Activated CD4-positive, alpha-beta T cell treated with anti-CD3 and anti-CD28 coated beads for 36 hours (primary cell): Measurements from ENCODE around the gene ADD3. TPM values are rescaled to one million over a fixed set of nuclear protein-coding genes. Genes with fewer than 3 reads are reported as not detected.

Experiments
- ATAC-seq: fragments of 200-7000 bp; cut with Tn5 transposase; one replicate; pipeline ENCODE4 v1.10.0; 2021; ENCODE audit warnings: mild to moderate bottlenecking, moderate library complexity
- CTCF ChIA-PET: fragments of 350-600 bp; sonication (Branson Sonifier 250); formaldehyde crosslinking; loops from one replicate; lab custom pipeline; 2021; ENCODE audit warnings: antibody characterized with exemption; lab: Charles Lee
- POLR2A ChIA-PET: fragments of 350-600 bp; sonication (Branson Sonifier 250); formaldehyde crosslinking; loops from one replicate; lab custom pipeline; 2021; ENCODE audit warnings: antibody characterized with exemption, inconsistent platforms; lab: Charles Lee
- DNase-seq: peaks from one replicate; pipeline ENCODE4 v3.0.0-alpha.2; 2020
- H3K27ac Mint-ChIP-seq: one replicate; pipeline ENCODE4 v1.8.0; 2021; ENCODE audit warnings: mixed read lengths
- H3K27me3 Mint-ChIP-seq: one replicate; pipeline ENCODE4 v1.8.0; 2021; ENCODE audit warnings: mixed read lengths
- H3K36me3 Mint-ChIP-seq: one replicate; pipeline ENCODE4 v1.8.0; 2021; ENCODE audit warnings: low read depth, mixed read lengths
- H3K4me1 Mint-ChIP-seq: one replicate; pipeline ENCODE4 v1.8.0; 2021; ENCODE audit warnings: mixed read lengths
- H3K4me3 Mint-ChIP-seq: one replicate; pipeline ENCODE4 v1.8.0; 2021; ENCODE audit warnings: mild to moderate bottlenecking, moderate library complexity, mixed read lengths
- H3K9me3 Mint-ChIP-seq: one replicate; pipeline ENCODE4 v1.8.0; 2021; ENCODE audit warnings: low read depth, mixed read lengths
- intact Hi-C, 2 experiments: fragments of 100-400 bp; cut with DNase I in 1 of 2; cut with micrococcal nuclease in 1 of 2; formaldehyde crosslinking; loops; one replicate each; pipeline versions ENCODE4 v1.14.2 to v1.15.1; 2022 to 2024; cut with DNase I, micrococcal nuclease
- total RNA-seq, 2 experiments: library from RNA; stranded (reverse); gene quantifications; one replicate each; pipeline ENCODE4 v1.2.3, GENCODE V29; 2021

Gene ADD3
- total RNA-seq, 2 experiments from 2014 or later, result 72.5 to 101 TPM

DNA sequence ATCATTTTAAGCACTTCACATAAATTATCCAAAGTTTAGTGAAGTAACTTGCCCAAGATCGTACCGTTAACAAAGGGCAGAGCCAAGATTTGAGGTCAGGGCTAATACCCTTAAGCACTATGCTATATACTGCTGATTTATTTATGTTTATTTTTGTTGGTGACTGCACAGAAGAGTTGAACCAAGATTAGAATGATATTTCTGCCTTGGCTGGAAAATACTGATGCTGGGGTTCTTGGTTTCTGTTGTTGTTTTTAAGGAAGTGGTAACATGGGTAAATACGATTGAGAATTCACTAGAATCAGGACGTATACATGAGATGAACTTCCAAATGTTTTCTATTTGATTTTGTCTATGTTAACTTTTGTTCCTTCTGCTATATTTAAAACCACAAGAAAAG, 9.3 kb downstream of the ADD3 start:
- H3K27ac Mint-ChIP-seq, result no peak overlapping the region
- H3K9me3 Mint-ChIP-seq, result no peaks in the 10 kb centered on the region

DNA sequence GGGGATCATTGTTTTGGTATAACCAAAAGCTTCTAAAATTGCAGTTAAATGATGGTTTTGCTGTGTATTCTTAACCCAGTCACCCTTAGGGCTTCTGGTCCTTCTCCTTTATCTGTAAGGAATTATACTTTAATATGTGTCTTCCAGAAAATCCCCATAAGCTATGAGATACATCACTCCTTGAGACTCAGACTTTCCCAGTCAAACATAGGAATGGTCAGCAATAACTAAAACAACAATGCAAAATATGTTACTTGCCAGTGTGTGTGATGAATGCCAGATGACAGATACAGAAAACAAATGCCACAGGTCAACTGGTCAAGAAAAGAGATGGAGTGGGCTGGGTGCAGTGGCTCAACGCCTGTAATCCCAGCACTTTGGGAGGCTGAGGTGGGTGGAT, 10.1 kb downstream of the ADD3 start:
- DNase-seq, result no peak
- intact Hi-C loops, result no loop called here
- Mint-ChIP-seq H3K36me3 (no peaks in the 10 kb centered on the region), H3K9me3 (no peaks in the 10 kb centered on the region), H3K4me3 (no peak overlapping the region), H3K27ac (no peak overlapping the region), H3K27me3 (no peaks in the 10 kb centered on the region), H3K4me1 (peaks cover 77% of the 10 kb centered on the region)
- no peak for ATAC-seq
- CTCF ChIA-PET, result interaction anchor here (1.1 kb wide), 1 partner anchor 50 kb away, joined by 3 read pairs; no protein-coding TSS in a partner anchor
- POLR2A ChIA-PET, result no interaction called here

More for the DNA sequence above, 9.3 kb downstream of the ADD3 start:
- Mint-ChIP-seq H3K27me3 (no peaks in the 10 kb centered on the region), H3K4me1 (peaks cover 80% of the 10 kb centered on the region), H3K4me3 (no peak overlapping the region), H3K36me3 (peaks cover 2% of the 10 kb centered on the region)
- POLR2A ChIA-PET, result no interaction called here
- intact Hi-C loops, result no loop called here
- CTCF ChIA-PET, result interaction anchor here (1.1 to 1.2 kb wide), 2 partner anchors 51 to 262 kb away, joined by 3 read pairs; no protein-coding TSS in a partner anchor
- no peak for ATAC-seq
- no peak for DNase-seq

- Mint-ChIP-seq H3K27me3 (no peaks in the 10 kb centered on the region), H3K9me3 (peaks cover 2% of the 10 kb centered on the region), H3K4me1 (peaks cover 71% of the 10 kb centered on the region), H3K27ac (no peak overlapping the region), H3K36me3 (peaks cover 3% of the 10 kb centered on the region), H3K4me3 (no peak overlapping the region)
- DNase-seq, result no peak
- ChIA-PET POLR2A (no interaction called here), CTCF (no interaction called here)
- intact Hi-C loops, result no loop called here
- ATAC-seq, result no peak
These were observed 12.5 kb downstream of the ADD3 start for GRCh38 chr10:110020265-110020664.

- peaks cover 5% of the 10 kb centered on the region for H3K36me3 Mint-ChIP-seq
- ATAC-seq (peak; percentile 36), DNase-seq (no peak)
- H3K9me3 Mint-ChIP-seq, result peaks cover 2% of the 10 kb centered on the region
- POLR2A ChIA-PET, result no interaction called here
- H3K27ac Mint-ChIP-seq, result peak overlapping the region; percentile 68
- H3K27me3 Mint-ChIP-seq, result no peaks in the 10 kb centered on the region
- CTCF ChIA-PET, result interaction anchor here (1.2 kb wide), 1 partner anchor 108 kb away, joined by 3 read pairs; no protein-coding TSS in a partner anchor
- H3K4me1 Mint-ChIP-seq, result peaks cover 66% of the 10 kb centered on the region
- H3K4me3 Mint-ChIP-seq, result peak overlapping the region; percentile 17
- intact Hi-C loops, result no loop called here
These were observed 15.1 kb downstream of the ADD3 start for GRCh38 chr10:110022716-110023504.

DNA sequence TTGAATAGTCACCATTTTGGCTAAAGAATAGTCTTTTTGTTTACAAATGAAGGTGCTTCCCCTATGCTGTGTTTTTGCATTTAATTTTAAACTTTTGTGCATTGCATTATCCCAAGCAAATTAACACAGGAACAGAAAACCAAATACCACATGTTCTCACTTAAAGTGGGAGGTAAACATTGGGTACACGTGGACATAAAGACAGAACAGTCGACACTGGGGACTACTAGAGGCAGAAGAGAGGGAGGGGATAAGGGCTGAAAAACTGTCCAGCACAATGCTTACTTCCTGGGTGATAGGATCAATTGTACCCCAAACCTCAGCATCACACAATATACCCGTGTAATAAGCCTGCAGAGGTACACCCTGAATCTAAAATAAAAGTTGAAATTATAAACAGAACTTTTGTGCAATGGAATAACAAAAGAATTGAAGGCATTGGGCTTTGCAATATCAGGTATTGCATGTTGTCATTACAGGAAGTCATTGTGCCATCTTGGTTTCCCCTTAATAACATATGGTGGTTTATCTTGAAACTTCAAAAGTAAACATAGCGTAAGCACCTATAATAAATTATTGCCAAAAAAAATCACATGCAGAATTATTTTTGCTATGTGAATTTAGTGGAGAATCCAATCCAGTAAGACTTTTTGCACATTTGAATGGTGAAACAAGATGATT, 16.1 kb downstream of the ADD3 start:
- Mint-ChIP-seq H3K4me1 (peaks cover 66% of the 10 kb centered on the region), H3K27ac (no peak overlapping the region), H3K4me3 (no peak overlapping the region), H3K36me3 (peaks cover 5% of the 10 kb centered on the region), H3K9me3 (peaks cover 2% of the 10 kb centered on the region), H3K27me3 (no peaks in the 10 kb centered on the region)
- POLR2A ChIA-PET, result no interaction called here
- DNase-seq, result no peak
- CTCF ChIA-PET, result interaction anchor here (1.7 kb wide), 1 partner anchor 11 kb away, joined by 3 read pairs; no protein-coding TSS in a partner anchor
- no peak for ATAC-seq
- intact Hi-C loops, result no loop called here

- H3K27ac Mint-ChIP-seq, result no peak overlapping the region
- no peaks in the 10 kb centered on the region for H3K9me3 Mint-ChIP-seq
- CTCF ChIA-PET, result interaction anchor here (0.9 to 1.2 kb wide), 2 partner anchors 11 to 14 kb away, joined by 3 read pairs; no protein-coding TSS in a partner anchor
- H3K4me1 Mint-ChIP-seq, result peaks cover 54% of the 10 kb centered on the region
- no peaks in the 10 kb centered on the region for H3K27me3 Mint-ChIP-seq
- POLR2A ChIA-PET, result no interaction called here
- intact Hi-C loops, result no loop called here
- DNase-seq (no peak), ATAC-seq (no peak)
- no peak overlapping the region for H3K4me3 Mint-ChIP-seq
- peaks cover 6% of the 10 kb centered on the region for H3K36me3 Mint-ChIP-seq
These were observed 21.7 kb downstream of the ADD3 start for GRCh38 chr10:110029450-110029849.

GRCh38 chr10:110032801-110033700, 25.3 kb downstream of the ADD3 start:
- POLR2A ChIA-PET, result no interaction called here
- DNase-seq (no peak), ATAC-seq (no peak)
- H3K27ac Mint-ChIP-seq, result no peak overlapping the region
- intact Hi-C loops, result no loop called here
- peaks cover 64% of the 10 kb centered on the region for H3K4me1 Mint-ChIP-seq
- no peaks in the 10 kb centered on the region for H3K9me3 Mint-ChIP-seq
- H3K4me3 Mint-ChIP-seq, result no peak overlapping the region
- CTCF ChIA-PET, result no interaction called here
- H3K27me3 Mint-ChIP-seq, result no peaks in the 10 kb centered on the region
- H3K36me3 Mint-ChIP-seq, result peaks cover 10% of the 10 kb centered on the region

DNA sequence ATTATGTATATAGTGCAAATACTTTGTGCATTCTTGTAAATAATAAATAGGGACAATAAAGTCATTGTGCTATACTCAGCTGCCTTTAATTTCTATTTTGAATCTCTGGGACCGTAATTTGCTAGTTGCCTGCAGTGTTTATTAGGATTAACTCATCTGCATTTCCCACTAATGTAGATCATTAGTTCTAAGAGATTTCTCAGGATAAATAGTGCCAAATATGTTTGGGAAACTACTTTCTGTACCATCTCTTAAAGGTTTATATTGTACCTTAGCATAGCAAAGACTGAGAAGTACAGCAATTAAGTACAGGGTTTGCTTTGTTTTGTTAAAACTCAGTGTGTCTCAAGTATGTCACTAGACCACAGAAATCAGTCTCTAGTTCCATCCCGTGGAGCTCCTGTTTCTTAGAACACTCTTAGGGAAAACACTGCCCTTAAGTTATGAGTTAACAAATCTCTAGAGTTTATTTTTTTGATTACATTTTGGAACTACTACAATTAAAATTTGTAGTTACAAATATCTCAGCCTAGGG, 26.0 kb downstream of the ADD3 start:
- intact Hi-C loops, result loop anchor here (2.0 kb wide), 2 partner anchors 23 to 43 kb away; no protein-coding TSS in a partner anchor
- Mint-ChIP-seq H3K27me3 (no peaks in the 10 kb centered on the region), H3K36me3 (peaks cover 10% of the 10 kb centered on the region), H3K4me1 (peaks cover 66% of the 10 kb centered on the region), H3K4me3 (no peak overlapping the region), H3K9me3 (no peaks in the 10 kb centered on the region), H3K27ac (no peak overlapping the region)
- DNase-seq, result no peak
- ATAC-seq, result no peak
- POLR2A ChIA-PET, result no interaction called here
- CTCF ChIA-PET, result interaction anchor here (1.3 kb wide), 1 partner anchor 104 kb away, joined by 3 read pairs; no protein-coding TSS in a partner anchor

DNA sequence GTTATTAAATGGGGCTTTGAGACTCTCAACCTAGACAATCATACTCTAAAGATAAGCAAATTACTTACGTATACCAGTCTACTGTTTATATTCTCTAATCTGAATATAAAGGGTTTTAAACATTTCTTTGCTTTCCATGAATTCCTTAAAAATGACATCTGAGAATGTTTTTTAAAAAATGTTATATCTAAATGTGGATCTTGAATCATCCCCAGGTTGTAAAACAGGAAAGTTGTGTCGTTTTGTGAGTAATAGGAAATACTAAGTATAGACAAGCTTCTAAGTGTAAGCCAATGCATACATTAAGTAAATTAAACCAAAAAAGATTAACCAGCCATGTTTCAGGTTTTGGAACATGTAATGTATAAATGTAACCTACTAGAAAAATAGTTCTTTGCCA, 26.8 kb downstream of the ADD3 start:
- intact Hi-C loops, result loop anchor here (2.0 kb wide), 2 partner anchors 24 to 42 kb away; no protein-coding TSS in a partner anchor
- ATAC-seq (no peak), DNase-seq (no peak)
- POLR2A ChIA-PET, result no interaction called here
- no peaks in the 10 kb centered on the region for H3K9me3 Mint-ChIP-seq
- H3K36me3 Mint-ChIP-seq, result peaks cover 10% of the 10 kb centered on the region
- CTCF ChIA-PET, result interaction anchor here (0.6 to 2.0 kb wide), 7 partner anchors 10 to 151 kb away, joined by 3 to 7 read pairs (median 3); no protein-coding TSS in a partner anchor
- no peaks in the 10 kb centered on the region for H3K27me3 Mint-ChIP-seq
- no peak overlapping the region for H3K27ac Mint-ChIP-seq
- H3K4me3 Mint-ChIP-seq, result no peak overlapping the region
- H3K4me1 Mint-ChIP-seq, result peaks cover 74% of the 10 kb centered on the region

DNA sequence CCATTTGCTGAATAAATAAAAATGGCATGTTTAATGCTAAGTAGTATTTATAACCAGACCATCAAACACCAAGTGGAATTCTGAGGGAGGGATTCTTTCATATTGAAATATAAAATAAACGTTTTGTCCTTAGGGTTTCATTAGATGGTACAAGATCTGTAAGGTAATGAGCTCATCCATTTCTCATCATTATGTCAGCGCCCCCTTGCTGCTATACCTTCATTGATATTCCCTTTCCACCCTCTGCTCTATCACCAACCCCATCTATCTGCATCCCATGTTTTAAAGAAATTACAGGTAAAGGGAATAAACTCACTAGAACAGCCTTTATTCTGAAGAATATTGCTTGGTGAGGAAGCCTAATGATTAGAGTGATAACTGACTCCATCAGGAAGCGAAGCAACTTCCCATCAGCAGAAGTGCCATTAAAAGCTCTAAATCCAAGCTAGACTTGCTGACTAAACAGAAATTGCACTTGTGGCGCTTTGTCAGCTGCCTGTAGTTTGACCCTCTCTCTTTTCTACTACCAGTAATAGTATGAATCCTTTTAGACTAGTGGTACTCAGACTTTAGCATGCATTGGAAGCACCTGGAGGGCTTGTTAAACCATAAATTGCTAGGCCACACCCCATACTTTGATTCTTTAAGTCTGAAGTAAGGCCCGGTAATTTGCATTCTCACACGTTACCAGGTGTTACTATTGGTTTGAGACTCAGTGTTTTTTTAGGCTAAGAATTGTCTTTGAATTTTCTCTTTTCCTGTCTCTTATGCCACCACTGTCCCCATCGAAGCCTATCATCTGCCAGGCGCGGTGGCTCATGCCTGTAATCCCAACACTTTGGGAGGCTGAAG, 27.5 kb downstream of the ADD3 start:
- H3K4me3 Mint-ChIP-seq, result no peak overlapping the region
- H3K27me3 Mint-ChIP-seq, result no peaks in the 10 kb centered on the region
- intact Hi-C loops, result loop anchor here (2.0 kb wide), 2 partner anchors 24 to 42 kb away; no protein-coding TSS in a partner anchor
- peak overlapping the region; percentile 67 for H3K27ac Mint-ChIP-seq
- peaks cover 10% of the 10 kb centered on the region for H3K36me3 Mint-ChIP-seq
- ChIA-PET POLR2A (no interaction called here), CTCF (interaction anchor here (0.6 to 2.0 kb wide), 9 partner anchors 11 to 151 kb away, joined by 3 to 7 read pairs (median 3); no protein-coding TSS in a partner anchor)
- H3K4me1 Mint-ChIP-seq, result peaks cover 80% of the 10 kb centered on the region
- ATAC-seq (peak; percentile 76), DNase-seq (peak; percentile 51)
- H3K9me3 Mint-ChIP-seq, result no peaks in the 10 kb centered on the region
